ENCODE measurements around the gene MACROD2. TPM values are rescaled to one million over a fixed set of nuclear protein-coding genes. Genes with fewer than 3 reads are reported as not detected.

Gene MACROD2
- total RNA-seq, 1 experiment from 2014 or later = 3.4 TPM

DNA sequence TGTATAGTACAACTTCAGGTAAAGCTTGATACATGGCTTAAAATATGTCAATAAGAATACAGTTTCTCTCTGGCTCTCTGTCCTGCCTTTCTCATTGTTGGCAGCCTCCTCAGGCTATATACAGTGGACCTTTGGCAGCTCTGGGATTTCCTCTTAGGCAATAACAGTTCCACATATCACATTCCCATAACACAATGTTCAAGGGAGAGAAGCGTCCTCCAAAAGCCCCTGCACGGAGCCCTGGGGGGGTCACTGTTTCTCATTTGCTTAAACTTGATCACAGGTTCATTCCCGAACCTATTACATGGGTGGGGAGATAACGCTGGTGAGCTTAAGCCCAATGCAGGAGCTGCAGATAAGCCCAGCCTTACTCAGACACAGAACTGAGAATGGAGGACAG, 346.5 kb downstream of the MACROD2 start:
- in situ Hi-C loops (cut with HindIII; ENCODE audit: low pct_unique_long_range_greater_than_20kb, low sequenced_read_pairs) = no loop called here
- no peak for DNase-seq (ENCODE audit: low read depth)

DNA sequence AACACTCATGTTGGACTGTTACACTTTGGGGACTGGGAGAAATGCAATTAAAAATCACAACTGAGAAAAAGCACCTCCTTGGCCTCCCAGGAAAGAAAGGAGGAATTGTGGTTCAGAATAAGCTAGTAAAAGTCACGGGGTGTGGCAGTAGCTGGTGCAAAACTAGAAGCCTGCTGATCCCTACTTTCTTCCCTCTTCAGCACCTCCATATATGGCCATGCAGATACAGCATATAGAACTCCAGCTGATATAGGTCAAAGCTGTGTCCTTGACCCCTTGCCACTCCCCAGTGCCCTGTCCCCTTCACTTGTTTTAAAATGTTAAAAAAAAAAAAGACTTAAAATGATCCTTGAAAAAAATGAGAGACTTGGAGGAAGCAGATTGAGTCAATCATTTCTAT, 347.6 kb downstream of the MACROD2 start:
- in situ Hi-C loops (cut with HindIII; ENCODE audit: low pct_unique_long_range_greater_than_20kb, low sequenced_read_pairs) = no loop called here
- DNase-seq (ENCODE audit: low read depth) = no peak

DNA sequence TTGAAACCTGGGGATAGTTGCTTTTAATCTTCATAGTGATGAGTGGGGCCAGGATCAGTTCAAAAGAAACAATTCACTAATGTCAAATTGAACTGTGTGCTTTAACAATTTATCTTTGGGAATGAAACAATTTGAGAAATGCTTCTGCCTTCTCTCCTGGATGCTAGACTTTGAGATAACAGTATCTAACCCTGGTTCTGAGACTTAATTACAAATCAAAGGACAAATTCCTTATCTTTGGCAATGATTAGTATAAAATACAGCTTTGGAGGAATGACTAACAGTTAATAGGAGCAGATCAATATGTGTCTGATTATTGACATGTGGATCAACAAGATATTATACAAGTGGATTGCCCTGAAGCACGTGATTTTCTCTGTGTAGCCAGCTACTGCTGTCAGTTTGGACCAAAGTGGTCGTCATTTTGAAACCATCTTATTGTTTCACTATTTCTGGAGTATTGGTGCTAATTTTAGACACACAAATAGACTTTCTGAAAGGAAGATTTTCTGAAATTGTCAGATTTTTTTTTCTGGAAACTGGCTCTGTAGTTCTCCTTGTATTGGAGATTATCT, 348.3 kb downstream of the MACROD2 start:
- in situ Hi-C loops (cut with HindIII; ENCODE audit: low pct_unique_long_range_greater_than_20kb, low sequenced_read_pairs) = no loop called here
- DNase-seq (ENCODE audit: low read depth) = no peak

DNA sequence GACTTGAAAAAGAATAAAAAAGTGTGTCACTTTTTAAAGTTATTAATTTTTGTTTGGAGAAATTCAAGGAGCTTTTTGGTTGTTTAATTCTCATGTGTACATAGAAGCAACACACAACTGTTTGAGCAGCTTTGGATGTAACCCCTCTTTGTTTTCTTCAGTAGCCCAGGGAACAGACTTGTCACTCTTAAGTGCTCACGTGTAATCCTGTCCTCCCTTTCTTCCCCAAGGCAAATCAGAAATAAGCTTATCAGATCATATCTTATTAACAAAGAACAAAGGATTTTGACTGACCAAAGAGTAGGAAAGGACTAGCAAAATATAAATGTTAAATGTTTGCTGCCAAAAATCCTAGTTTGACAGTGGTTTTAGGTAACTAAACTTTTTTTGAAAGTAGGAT, 349.4 kb downstream of the MACROD2 start:
- in situ Hi-C loops (cut with HindIII; ENCODE audit: low pct_unique_long_range_greater_than_20kb, low sequenced_read_pairs) = no loop called here
- no peak for DNase-seq (ENCODE audit: low read depth)

GRCh38 chr20:14355791-14356190, 360.5 kb downstream of the MACROD2 start:
- DNase-seq (ENCODE audit: low read depth) = no peak
- in situ Hi-C loops (cut with HindIII; ENCODE audit: low pct_unique_long_range_greater_than_20kb, low sequenced_read_pairs) = no loop called here

- in situ Hi-C loops (cut with HindIII; ENCODE audit: low pct_unique_long_range_greater_than_20kb, low sequenced_read_pairs) = no loop called here
Measured at GRCh38 chr20:14360416-14360815, 365.1 kb downstream of the MACROD2 start.

GRCh38 chr20:14361509-14362345, 366.4 kb downstream of the MACROD2 start:
- in situ Hi-C loops (cut with HindIII; ENCODE audit: low pct_unique_long_range_greater_than_20kb, low sequenced_read_pairs) = no loop called here
- no peak for DNase-seq (ENCODE audit: low read depth)

More at GRCh38 chr20:14360416-14360815, 365.1 kb downstream of the MACROD2 start:
- no peak for DNase-seq (ENCODE audit: low read depth)

DNA sequence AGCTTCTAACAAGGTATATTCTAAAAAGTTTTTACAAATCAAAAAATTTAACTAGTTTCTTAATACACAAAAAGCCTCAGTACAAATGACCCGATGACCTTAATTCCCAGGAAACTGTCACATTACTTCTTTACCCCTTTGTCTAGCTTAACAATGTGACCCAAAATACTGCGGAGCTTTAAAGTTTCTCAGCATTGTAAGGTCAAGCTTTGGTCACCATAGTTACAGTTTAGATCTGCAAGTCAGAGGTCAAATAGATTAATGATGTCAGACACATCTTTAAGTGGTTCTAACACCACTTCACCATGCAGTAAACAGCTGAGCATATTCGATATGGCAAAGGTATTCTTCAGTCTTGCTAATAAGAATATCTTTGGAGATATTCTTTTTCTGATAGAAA, 378.9 kb downstream of the MACROD2 start:
- no peak for DNase-seq (ENCODE audit: low read depth)
- in situ Hi-C loops (cut with HindIII; ENCODE audit: low pct_unique_long_range_greater_than_20kb, low sequenced_read_pairs) = no loop called here

GRCh38 chr20:14375416-14375985, 380.2 kb downstream of the MACROD2 start:
- DNase-seq (ENCODE audit: low read depth) = no peak
- in situ Hi-C loops (cut with HindIII; ENCODE audit: low pct_unique_long_range_greater_than_20kb, low sequenced_read_pairs) = no loop called here

- DNase-seq (ENCODE audit: low read depth) = no peak
- in situ Hi-C loops (cut with HindIII; ENCODE audit: low pct_unique_long_range_greater_than_20kb, low sequenced_read_pairs) = no loop called here
Measured at GRCh38 chr20:14378326-14378725, 383.0 kb downstream of the MACROD2 start.

GRCh38 chr20:14383335-14383734, 388.0 kb downstream of the MACROD2 start:
- in situ Hi-C loops (cut with HindIII; ENCODE audit: low pct_unique_long_range_greater_than_20kb, low sequenced_read_pairs) = no loop called here
- DNase-seq (ENCODE audit: low read depth) = no peak

DNA sequence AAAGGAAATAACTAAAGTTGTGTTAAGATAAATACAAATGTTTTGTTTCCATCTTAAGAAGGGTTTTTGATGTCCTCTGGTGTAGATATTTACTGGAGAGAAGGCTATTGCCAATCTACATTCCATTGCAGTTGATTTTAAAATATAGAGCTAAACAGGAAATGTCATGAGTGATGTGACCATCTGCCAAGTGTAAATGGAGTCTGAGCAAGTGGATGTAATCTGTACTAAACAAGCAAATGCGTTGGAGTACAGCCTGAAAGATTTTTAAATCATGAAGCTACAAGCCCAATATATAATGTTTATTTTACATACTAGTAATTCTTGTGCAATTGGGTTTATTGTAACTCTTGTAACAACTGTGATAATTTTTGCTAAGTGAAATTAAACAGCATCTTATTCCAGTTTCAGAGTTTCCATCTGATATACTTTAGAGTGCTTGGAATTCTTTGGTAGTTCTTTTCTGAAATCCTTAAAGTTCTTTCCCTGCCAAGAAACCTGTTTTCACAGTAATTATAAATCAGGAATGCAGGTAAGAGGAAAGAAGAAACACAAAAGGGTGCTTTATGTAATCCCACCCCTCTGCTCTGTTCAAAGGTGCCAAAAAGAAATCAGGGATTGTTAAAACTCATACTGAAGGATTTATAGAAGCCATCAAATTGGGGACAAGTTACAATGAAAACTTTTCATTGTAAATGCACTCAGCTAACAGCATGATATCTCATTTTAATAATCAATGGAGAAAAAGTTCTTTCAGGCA, 389.3 kb downstream of the MACROD2 start:
- DNase-seq (ENCODE audit: low read depth) = no peak
- in situ Hi-C loops (cut with HindIII; ENCODE audit: low pct_unique_long_range_greater_than_20kb, low sequenced_read_pairs) = no loop called here

GRCh38 chr20:14385176-14385740, 389.9 kb downstream of the MACROD2 start:
- in situ Hi-C loops (cut with HindIII; ENCODE audit: low pct_unique_long_range_greater_than_20kb, low sequenced_read_pairs) = no loop called here
- DNase-seq (ENCODE audit: low read depth) = no peak

DNA sequence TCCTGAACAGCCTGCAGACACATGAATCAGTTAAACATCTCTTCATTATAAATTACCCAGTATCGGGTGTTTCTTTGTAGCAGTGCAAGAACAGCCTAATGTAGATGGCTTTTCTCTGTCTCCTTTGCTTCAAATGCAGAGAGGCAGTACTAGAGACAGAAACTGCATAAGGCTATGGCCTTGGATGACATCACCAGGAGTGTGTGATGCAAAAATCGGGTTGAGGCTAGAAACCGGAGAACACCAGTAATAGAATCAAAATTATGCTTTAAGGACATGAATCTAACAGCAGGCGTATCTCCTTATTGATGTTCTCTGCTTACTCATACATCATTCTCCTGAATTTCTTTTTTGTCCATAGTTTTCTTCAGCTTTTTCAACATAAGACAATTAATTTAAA, 391.4 kb downstream of the MACROD2 start:
- in situ Hi-C loops (cut with HindIII; ENCODE audit: low pct_unique_long_range_greater_than_20kb, low sequenced_read_pairs) = no loop called here
- DNase-seq (ENCODE audit: low read depth) = no peak

DNA sequence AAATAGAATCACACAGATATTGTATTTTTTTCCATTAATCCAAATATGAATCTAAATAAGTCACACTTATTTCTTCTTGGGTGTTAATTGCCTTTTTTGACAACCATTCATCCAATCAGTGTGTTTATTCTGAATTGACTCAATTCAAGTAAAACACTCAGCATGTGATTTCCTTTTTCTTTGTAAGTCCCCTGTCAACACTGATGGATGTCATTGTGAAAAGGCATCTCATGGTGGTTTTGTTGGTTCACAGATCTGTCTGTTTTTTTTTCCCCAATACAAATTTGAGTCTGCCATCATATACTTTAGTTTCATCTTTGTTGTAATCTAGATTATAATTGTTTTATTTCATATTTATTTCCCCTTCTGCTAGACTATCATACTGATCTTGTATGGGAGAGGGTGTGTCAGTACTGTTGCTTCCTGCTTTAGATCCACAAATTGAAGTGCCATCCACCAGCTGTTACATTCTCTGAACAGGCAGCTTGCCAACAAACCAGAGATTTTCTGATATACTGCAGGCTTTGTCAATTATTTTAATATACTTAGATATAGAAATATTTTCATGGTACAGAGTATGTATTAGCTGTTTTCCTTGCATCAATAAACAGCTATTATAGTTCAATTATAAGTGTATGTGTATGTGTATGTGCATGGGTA, 406.3 kb downstream of the MACROD2 start:
- in situ Hi-C loops (cut with HindIII; ENCODE audit: low pct_unique_long_range_greater_than_20kb, low sequenced_read_pairs) = no loop called here
- DNase-seq (ENCODE audit: low read depth) = no peak

DNA sequence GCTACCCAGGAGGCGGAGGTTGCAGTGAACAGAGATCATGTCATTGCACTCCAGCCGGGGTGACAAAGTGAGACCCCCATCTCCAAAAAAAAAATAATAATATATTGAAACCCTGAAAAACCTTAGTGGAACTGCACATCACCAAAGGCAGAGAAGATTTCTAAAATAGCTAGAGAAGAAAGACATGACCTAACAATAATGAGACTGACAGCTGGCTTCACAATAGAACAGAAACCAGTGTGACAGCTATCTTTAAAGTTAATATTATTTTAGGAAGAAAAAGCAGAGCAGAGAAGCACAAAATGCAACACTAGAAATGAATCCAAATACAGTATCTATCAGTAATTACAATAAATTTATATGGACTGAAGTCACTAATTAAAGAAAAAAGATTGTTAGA, 409.2 kb downstream of the MACROD2 start:
- in situ Hi-C loops (cut with HindIII; ENCODE audit: low pct_unique_long_range_greater_than_20kb, low sequenced_read_pairs) = no loop called here
- no peak for DNase-seq (ENCODE audit: low read depth)

DNA sequence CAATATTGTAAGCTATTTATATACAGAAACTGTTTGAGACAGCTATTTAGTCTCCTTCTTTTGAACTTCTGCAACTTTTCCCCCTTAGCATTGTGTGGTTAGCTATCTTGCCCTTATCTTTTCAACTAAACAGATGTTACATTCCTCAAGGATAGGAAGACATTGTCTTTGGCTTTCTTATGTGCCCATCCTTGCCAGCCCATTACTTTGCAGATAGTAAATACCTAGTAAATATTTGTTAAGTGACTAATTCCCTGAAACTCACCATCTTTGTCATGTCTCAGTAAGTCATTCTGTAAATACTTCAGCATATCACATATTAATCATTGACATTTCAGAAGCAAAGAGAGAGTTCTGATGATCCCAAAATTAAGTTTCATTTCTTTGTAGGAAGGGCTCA, 411.2 kb downstream of the MACROD2 start:
- in situ Hi-C loops (cut with HindIII; ENCODE audit: low pct_unique_long_range_greater_than_20kb, low sequenced_read_pairs) = no loop called here
- peak; percentile 76 for DNase-seq (ENCODE audit: low read depth)

GRCh38 chr20:14407336-14407735, 412.0 kb downstream of the MACROD2 start:
- in situ Hi-C loops (cut with HindIII; ENCODE audit: low pct_unique_long_range_greater_than_20kb, low sequenced_read_pairs) = no loop called here
- DNase-seq (ENCODE audit: low read depth) = no peak
